HK-2 (cell line): ENCODE results near the gene TECR.
A peak's percentile ranks its signal among the peaks of the same experiment; 100 is the strongest.
"Not testable (repeated sequence)": the region's sequence is repeated elsewhere in the genome, so short reads cannot be mapped to it uniquely, and the experiment has no call there.

Experiments
- DNase-seq: peaks from one replicate; pipeline ENCODE4 v3.0.0-alpha.2; 2018; ENCODE audit not compliant: unreplicated experiment

Gene TECR

GRCh38 chr19:14529254-14530004, at the start of gene TECR:
Gene TECR, plus strand, starts transcription at chr19:14529594. Its CDS starts 103 bp downstream, at chr19:14529697.
- peak; percentile 99 for DNase-seq

- peak; percentile 37 for DNase-seq
These were observed 49.3 kb upstream of the TECR start for GRCh38 chr19:14479975-14480699.

DNA sequence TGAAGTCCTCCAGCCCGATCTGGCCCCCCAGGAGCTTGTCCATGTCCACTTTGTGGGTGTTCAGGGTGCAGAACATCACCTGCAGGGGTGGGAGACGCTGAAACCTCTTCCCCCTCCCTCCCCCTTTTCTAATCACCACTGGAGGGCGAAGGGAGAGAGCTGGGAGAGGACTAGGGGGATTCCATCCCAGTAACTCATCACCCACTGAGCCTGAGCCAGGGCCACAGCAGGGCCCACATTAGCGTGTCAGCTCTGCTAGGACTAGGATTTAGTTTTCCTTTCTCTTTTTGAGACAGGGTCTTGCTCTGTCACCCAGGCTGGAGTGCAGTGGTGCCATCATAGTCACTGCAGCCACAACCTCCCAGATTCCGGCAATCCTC, 48.7 kb upstream of the TECR start:
- no peak for DNase-seq

GRCh38 chr19:14482172-14482941, 47.0 kb upstream of the TECR start:
- DNase-seq = no peak

GRCh38 chr19:14487370-14488125, 41.8 kb upstream of the TECR start:
- DNase-seq = no peak

DNA sequence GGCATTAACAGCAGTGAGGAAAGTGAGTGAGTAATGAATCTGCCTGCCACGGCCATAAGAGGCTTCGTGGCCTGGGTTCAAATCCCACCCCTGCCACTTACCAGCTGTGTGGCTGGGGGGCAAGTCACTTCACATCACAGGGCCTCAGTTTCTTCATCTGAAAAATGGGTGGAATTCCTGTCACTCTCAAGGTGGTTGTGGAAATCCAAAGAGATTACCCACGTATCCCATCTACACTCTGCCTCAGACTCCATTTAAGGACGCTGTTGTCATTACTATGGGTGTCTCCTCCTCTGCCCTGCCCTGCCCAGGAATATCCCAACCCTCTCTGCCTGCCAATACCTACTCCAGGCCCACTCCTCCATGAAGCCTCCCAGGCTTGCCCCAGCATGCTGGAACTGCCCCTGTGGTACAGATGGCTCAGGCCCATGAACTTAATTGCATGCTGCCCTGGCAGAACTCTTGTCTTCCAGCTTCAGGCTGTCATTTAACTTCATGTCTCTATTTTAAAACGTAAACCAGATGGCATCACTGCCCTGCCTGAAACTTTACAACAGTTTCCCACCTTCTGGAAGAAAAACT, 36.5 kb upstream of the TECR start:
- DNase-seq = no peak

GRCh38 chr19:14494411-14494810, 35.0 kb upstream of the TECR start:
- DNase-seq = no peak

- DNase-seq = no peak
These were observed 34.3 kb upstream of the TECR start for GRCh38 chr19:14494910-14495671.

DNA sequence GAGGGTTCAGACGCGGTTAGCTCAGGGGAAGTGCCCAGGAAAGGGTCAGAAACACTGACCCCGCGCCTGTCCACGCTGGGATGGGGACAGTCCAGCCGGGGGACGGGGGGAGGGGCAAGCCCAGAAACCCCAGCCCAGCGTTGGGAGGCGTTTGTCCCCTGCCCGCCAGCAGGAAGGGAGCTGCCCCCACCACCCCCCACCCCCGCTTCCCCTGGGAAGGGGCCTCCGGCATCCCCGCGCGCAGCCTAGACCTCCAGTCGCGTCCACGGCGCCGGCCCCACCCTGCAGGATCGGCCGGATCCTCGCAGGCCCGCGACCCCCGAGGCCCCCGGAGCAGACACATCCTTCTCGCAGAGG, 33.7 kb upstream of the TECR start:
- DNase-seq = no peak

GRCh38 chr19:14496029-14496833, 33.2 kb upstream of the TECR start, which contains the start of gene GIPC1:
Gene GIPC1, minus strand, starts transcription at chr19:14496127. Its CDS starts 13,151 bp downstream, at chr19:14482976.
- peak; percentile 99 for DNase-seq

- DNase-seq = no peak
These were observed 32.6 kb upstream of the TECR start for GRCh38 chr19:14496834-14497227.

GRCh38 chr19:14497228-14497921, 32.0 kb upstream of the TECR start:
- DNase-seq = no peak

GRCh38 chr19:14502334-14503092, 26.9 kb upstream of the TECR start:
- no peak for DNase-seq

GRCh38 chr19:14503285-14503684, 26.1 kb upstream of the TECR start:
- DNase-seq = no peak

- DNase-seq = not testable (repeated sequence)
These were observed 24.8 kb upstream of the TECR start for GRCh38 chr19:14504575-14504974.

DNA sequence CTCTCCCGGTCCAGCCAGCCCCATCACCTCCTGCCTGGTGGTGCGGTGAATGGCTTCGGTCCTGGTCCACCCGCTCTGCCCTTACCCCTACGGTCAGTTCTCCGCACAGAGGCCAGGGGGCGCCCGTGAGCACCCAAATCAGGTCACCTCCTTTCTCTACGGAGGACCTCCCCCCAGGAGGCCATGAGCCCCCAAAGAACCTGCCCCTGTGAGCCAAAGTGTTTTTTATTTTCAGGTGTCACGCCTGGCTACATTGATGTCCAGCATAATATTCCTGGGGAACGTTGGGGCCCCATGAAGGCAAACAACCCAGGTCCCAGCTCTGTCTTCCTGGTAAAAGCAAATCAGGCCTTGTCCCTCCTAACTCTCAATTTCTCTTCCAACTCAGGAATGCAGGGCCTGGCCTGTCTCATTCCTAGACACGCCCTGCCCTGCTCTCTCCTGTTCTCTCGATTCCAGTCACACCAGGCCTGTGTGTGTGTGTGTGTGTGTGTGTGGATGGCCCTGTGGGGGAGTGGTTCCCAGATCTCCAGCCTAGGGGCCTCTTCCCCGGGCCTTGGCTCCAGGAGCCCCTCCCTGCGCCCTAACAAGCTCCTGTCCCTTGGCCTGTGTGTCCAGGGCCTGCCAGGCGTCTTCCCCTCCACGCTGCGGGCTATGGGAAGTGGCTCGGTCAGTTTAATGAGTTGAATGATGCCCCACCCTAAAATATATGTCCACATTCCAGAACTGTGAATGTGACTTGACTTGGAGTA, 23.7 kb upstream of the TECR start:
- peak; percentile 69 for DNase-seq

DNA sequence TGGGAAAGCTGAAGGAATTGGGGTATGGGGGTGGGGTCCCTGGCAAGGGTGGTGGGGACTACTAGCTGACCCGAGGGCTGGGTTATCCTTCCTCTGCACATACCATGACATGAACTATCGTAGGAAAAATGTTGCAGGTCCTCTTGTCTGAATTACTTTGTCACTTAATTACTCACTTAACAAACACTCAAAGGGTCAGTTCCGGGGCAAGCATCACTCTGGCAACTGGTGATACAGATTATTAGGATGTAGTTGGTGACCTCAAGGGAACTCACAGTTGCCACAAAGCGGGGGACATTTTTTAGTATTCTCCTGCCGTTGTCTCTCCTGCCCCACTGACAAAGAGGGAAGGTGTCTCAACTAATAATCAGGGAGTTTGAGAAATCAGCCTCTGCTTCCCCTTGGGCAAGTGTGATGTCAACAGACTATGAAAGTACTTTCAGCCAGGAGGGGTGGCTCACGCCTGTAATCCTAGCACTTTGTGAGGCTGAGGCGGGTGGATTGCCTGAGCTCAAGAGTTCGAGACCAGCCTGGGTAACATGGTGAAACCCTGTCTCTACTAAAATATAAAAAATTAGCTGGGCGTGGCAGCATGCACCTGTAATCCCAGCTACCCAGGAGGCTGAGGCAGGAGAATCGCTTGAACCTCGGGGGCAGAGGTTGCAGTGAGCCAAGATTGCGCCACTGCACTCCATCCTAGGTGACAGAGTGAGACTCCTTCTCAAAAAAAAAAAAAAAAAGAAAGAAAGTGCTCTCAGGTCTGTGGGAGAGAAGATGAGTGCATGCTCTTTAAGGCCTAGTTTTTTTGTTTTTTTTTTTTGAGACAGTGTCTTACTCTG, 21.5 kb upstream of the TECR start:
- DNase-seq = no peak
